MCF 10A (cell line): ENCODE data around the gene MRPS2. TPM values are rescaled to one million over a fixed set of nuclear protein-coding genes. Genes with fewer than 3 reads are reported as not detected.

ENCODE experiments used
- BruUV-seq: library from RNA; stranded (reverse); fragments of 400-500 nt; replicated peaks from 2 replicates; lab custom pipeline; 2021; lab: Mats Ljungman, UMichigan
- CTCF ChIA-PET: fragments of 300-600 bp; sonication (Branson Sonifier 250); formaldehyde crosslinking; extraction: SDS; loops from one replicate; lab custom pipeline; 2021; ENCODE audit warnings: antibody characterized with exemption, inconsistent platforms; lab: Yijun Ruan, JAX
- POLR2A ChIA-PET: fragments of 300-600, 350-650 bp; sonication (Branson Sonifier 250); formaldehyde crosslinking; extraction: SDS; loops from one replicate; lab custom pipeline; 2020; ENCODE audit warnings: antibody characterized with exemption, inconsistent platforms; lab: Yijun Ruan, JAX
- DNase-seq: peaks from one replicate; pipeline ENCODE4 v3.0.0-alpha.2; 2018; ENCODE audit not compliant: unreplicated experiment
- H3K27ac Mint-ChIP-seq: one replicate; pipeline ENCODE4 v1.8.0; 2022; ENCODE audit warnings: mild to moderate bottlenecking, low read depth, mixed read lengths; ENCODE audit not compliant: unreplicated experiment
- H3K27me3 Mint-ChIP-seq: one replicate; pipeline ENCODE4 v1.8.0; 2022; ENCODE audit warnings: mixed read lengths; ENCODE audit not compliant: insufficient read depth, unreplicated experiment
- H3K36me3 Mint-ChIP-seq: one replicate; pipeline ENCODE4 v1.8.0; 2022; ENCODE audit warnings: mild to moderate bottlenecking, moderate library complexity, mixed read lengths; ENCODE audit not compliant: insufficient read depth, unreplicated experiment
- H3K4me1 Mint-ChIP-seq: one replicate; pipeline ENCODE4 v1.8.0; 2022; ENCODE audit warnings: mixed read lengths; ENCODE audit not compliant: insufficient read depth, unreplicated experiment
- H3K4me3 Mint-ChIP-seq: one replicate; pipeline ENCODE4 v1.8.0; 2022; ENCODE audit warnings: mild to moderate bottlenecking, moderate library complexity, mixed read lengths; ENCODE audit not compliant: unreplicated experiment
- H3K9me3 Mint-ChIP-seq: one replicate; pipeline ENCODE4 v1.8.0; 2022; ENCODE audit warnings: mixed read lengths; ENCODE audit not compliant: unreplicated experiment
- CTCF ChIP-seq: fragments of 200-600 bp; IDR thresholded peaks from one replicate; pipeline ENCODE4 v1.8.0; 2022; ENCODE audit warnings: antibody characterized with exemption, mild to moderate bottlenecking; ENCODE audit not compliant: unreplicated experiment
- intact Hi-C: fragments of 100-400 bp; cut with micrococcal nuclease; formaldehyde crosslinking; loops from 2 replicates; pipeline ENCODE4 v1.14.1; 2022
- total RNA-seq: library from RNA; stranded (reverse); gene quantifications from 2 replicates; pipeline ENCODE4 v1.2.3, GENCODE V29; 2022

The MRPS2 gene
- total RNA-seq, 1 experiment from 2014 or later = 45.8 TPM

- Mint-ChIP-seq H3K4me1 (no peaks in the 10 kb centered on the region), H3K9me3 (no peaks in the 10 kb centered on the region), H3K4me3 (peak overlapping the region; percentile 68), H3K36me3 (peaks cover 21% of the 10 kb centered on the region), H3K27me3 (no peaks in the 10 kb centered on the region), H3K27ac (no peak overlapping the region)
- BruUV-seq = no TSS peak
- POLR2A ChIA-PET = interaction anchor here (0.8 to 1.3 kb wide), 6 partner anchors 8 to 24 kb away, joined by 3 to 14 read pairs (median 5); partner anchors contain the start of gene MRPS2
- CTCF ChIA-PET = interaction anchor here (0.7 to 0.9 kb wide), 5 partner anchors 18 to 1203 kb away, joined by 3 to 5 read pairs (median 3); a partner anchor contains a TSS
- DNase-seq = no peak
- TF ChIP-seq CTCF = no peak
- intact Hi-C loops = no loop called here
These were observed 19.6 kb upstream of the MRPS2 start for GRCh38 chr9:135480940-135481310.

- intact Hi-C loops = no loop called here
- no TSS peak for BruUV-seq
- CTCF ChIA-PET = interaction anchor here (0.6 to 1.1 kb wide), 4 partner anchors 11 to 78 kb away, joined by 3 to 4 read pairs (median 3); a partner anchor contains a TSS
These were observed 18.3 kb upstream of the MRPS2 start for GRCh38 chr9:135482015-135482754.

GRCh38 chr9:135484460-135485277 is 15.8 kb upstream of the MRPS2 start:
- intact Hi-C loops = no loop called here
- Mint-ChIP-seq H3K27me3 (no peaks in the 10 kb centered on the region), H3K4me3 (no peak overlapping the region), H3K27ac (no peak overlapping the region), H3K9me3 (no peaks in the 10 kb centered on the region), H3K36me3 (peaks cover 36% of the 10 kb centered on the region), H3K4me1 (no peaks in the 10 kb centered on the region)
- CTCF ChIA-PET = interaction anchor here (0.5 kb wide), 1 partner anchor 483 kb away, joined by 3 read pairs; no protein-coding TSS in a partner anchor
- no TSS peak for BruUV-seq
- DNase-seq = no peak
- POLR2A ChIA-PET = no interaction called here
- no peak for TF ChIP-seq CTCF

More at GRCh38 chr9:135482015-135482754, 18.3 kb upstream of the MRPS2 start:
- Mint-ChIP-seq H3K36me3 (peaks cover 29% of the 10 kb centered on the region), H3K27ac (no peak overlapping the region), H3K9me3 (no peaks in the 10 kb centered on the region), H3K27me3 (no peaks in the 10 kb centered on the region), H3K4me1 (no peaks in the 10 kb centered on the region), H3K4me3 (no peak overlapping the region)
- no peak for TF ChIP-seq CTCF
- DNase-seq = no peak
- POLR2A ChIA-PET = interaction anchor here (0.7 kb wide), 1 partner anchor 1046 kb away, joined by 3 read pairs; no protein-coding TSS in a partner anchor

GRCh38 chr9:135485385-135485784 is 15.1 kb upstream of the MRPS2 start:
- POLR2A ChIA-PET = no interaction called here
- no peaks in the 10 kb centered on the region for H3K4me1 Mint-ChIP-seq
- no peaks in the 10 kb centered on the region for H3K27me3 Mint-ChIP-seq
- H3K9me3 Mint-ChIP-seq = no peaks in the 10 kb centered on the region
- CTCF ChIA-PET = no interaction called here
- H3K27ac Mint-ChIP-seq = no peak overlapping the region
- H3K36me3 Mint-ChIP-seq = peaks cover 36% of the 10 kb centered on the region
- no TSS peak for BruUV-seq
- no peak for DNase-seq
- no peak for TF ChIP-seq CTCF
- H3K4me3 Mint-ChIP-seq = no peak overlapping the region
- intact Hi-C loops = no loop called here
